ENCODE data around the gene PPP1R8. TPM values are rescaled to one million over a fixed set of nuclear protein-coding genes. Genes with fewer than 3 reads are reported as not detected.

Gene PPP1R8
- total and polyA plus RNA-seq, 8 donors: 31.1 to 56.3 (median 48.8) TPM

DNA sequence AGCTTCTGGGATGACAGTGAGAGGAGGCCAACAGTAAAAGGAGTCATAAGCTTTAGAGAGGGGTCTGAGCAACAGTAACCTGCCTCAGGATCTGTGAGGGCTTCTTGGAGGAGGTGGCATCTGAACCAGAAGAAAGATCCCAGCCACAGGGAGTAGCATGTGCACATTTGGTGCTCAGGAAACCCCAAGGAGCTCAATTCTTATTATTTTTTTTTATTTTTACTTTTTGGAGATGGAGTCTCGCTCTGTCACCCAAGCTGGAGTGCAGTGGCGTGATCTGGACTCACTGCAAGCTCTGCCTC is 46.5 kb downstream of the PPP1R8 start:
- DNase-seq (no peak), ATAC-seq (no peak)
- H3K36me3 ChIP-seq: peaks cover 0 to 61% of the 10 kb centered on the region in 2 donors
- peaks cover 0 to 59% of the 10 kb centered on the region in 2 donors for H3K4me1 ChIP-seq
- intact Hi-C loops (cut with DNase I): no loop called here
- peak overlapping the region in 1 of 2 donors; percentile 57 for H3K27ac ChIP-seq
- TF ChIP-seq, protein P1, sequence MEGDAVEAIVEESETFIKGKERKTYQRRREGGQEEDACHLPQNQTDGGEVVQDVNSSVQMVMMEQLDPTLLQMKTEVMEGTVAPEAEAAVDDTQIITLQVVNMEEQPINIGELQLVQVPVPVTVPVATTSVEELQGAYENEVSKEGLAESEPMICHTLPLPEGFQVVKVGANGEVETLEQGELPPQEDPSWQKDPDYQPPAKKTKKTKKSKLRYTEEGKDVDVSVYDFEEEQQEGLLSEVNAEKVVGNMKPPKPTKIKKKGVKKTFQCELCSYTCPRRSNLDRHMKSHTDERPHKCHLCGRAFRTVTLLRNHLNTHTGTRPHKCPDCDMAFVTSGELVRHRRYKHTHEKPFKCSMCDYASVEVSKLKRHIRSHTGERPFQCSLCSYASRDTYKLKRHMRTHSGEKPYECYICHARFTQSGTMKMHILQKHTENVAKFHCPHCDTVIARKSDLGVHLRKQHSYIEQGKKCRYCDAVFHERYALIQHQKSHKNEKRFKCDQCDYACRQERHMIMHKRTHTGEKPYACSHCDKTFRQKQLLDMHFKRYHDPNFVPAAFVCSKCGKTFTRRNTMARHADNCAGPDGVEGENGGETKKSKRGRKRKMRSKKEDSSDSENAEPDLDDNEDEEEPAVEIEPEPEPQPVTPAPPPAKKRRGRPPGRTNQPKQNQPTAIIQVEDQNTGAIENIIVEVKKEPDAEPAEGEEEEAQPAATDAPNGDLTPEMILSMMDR (IDR thresholded peaks at IDR 0.05): no peak
- H3K27me3 ChIP-seq: no peaks in the 10 kb centered on the region
- no peaks in the 10 kb centered on the region for H3K9me3 ChIP-seq
- no peak overlapping the region for H3K4me3 ChIP-seq

DNA sequence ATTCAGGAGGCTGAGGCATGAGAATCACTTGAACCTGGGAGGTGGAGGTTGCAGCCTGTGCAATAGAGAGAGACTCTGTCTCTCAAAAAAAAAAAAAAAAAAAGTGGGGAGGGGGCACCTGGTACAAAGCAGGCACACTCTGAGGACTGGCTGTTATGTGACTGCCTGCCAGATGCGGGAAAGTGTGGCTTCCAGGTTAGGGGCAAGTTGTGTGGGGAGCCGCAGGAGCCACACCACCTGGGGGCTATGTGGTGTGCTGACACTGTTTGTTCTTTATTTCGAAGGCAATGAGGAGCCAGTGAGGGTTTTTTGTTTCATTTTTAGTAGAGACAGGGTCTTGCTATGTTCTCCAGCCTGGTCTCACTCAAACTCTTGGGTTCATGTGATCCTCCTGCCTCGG is 47.5 kb downstream of the PPP1R8 start:
- Histone ChIP-seq H3K4me3 (no peak overlapping the region), H3K36me3 (peaks cover 0 to 71% of the 10 kb centered on the region in 2 donors), H3K27ac (peak overlapping the region in 1 of 2 donors; percentile 57), H3K9me3 (no peaks in the 10 kb centered on the region), H3K27me3 (no peaks in the 10 kb centered on the region), H3K4me1 (peaks cover 0 to 68% of the 10 kb centered on the region in 2 donors)
- intact Hi-C loops (cut with DNase I): no loop called here
- ATAC-seq (no peak), DNase-seq (no peak)
- TF ChIP-seq, protein P1 (IDR thresholded peaks at IDR 0.05): no peak

DNA sequence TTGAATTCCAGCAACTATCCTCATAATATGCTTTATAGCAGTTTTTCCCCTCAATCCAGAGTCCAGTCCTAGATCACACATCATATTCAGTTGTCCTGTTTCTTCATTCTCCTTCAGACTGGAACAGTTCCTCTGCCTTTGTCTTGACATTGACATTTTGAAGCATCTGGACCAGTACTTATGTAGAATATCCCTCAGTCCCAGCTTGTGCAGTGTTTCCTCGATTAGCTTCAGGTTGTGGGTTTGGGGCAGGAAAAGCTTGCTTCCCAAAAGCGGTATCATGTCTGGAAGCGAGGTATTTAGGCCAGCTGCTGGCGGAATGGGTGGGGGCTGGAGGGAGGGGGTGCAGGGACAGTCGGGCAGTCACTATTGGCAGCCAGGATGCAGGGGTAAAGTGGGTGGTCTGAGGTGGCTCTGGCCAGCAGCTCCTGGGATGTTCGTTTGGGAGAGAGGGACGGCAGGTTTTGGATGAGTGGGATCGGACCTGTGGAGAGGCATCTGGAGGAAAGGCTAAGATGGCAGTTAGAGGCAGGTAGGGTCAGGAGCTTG is 48.3 kb downstream of the PPP1R8 start:
- no peak for DNase-seq
- peaks cover 0 to 76% of the 10 kb centered on the region in 2 donors for H3K4me1 ChIP-seq
- H3K27me3 ChIP-seq: no peaks in the 10 kb centered on the region
- TF ChIP-seq, protein P1 (IDR thresholded peaks at IDR 0.05): no peak
- ATAC-seq: no peak
- H3K4me3 ChIP-seq: no peak overlapping the region
- no peaks in the 10 kb centered on the region for H3K9me3 ChIP-seq
- peaks cover 0 to 79% of the 10 kb centered on the region in 2 donors for H3K36me3 ChIP-seq
- intact Hi-C loops (cut with DNase I): no loop called here
- H3K27ac ChIP-seq: peak overlapping the region in 1 of 2 donors; percentile 57

DNA sequence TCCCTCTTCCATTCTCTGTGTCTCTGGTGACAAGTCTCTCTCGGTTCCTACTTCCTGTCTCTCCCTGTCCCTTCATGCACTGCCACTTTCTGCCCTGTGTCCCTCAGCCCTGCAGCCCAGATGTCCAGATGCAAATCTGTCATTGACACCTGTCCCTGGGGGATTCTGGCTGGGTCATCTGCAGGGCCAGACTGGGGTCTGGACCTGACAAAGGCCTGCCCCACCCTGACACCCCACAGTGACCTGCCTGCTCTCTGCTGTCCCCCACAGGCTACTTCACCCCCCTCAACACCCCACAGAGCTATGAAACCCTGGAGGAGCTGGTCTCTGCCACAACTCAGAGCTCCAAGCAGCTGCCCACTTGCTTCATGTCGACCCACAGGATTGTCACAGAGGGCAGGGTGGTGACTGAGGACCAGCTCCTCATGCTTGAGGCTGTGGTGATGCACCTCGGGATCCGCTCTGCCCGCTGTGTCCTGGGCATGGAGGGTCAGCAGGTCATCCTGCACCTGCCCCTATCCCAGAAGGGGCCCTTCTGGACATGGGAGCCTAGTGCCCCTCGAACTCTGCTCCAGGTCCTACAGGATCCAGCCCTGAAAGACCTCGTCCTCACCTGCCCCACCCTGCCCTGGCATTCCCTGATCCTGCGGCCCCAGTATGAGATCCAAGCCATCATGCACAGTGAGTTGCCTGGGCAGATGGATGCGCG is 48.9 kb downstream of the PPP1R8 start:
- peaks cover 0 to 83% of the 10 kb centered on the region in 2 donors for H3K4me1 ChIP-seq
- no peaks in the 10 kb centered on the region for H3K27me3 ChIP-seq
- TF ChIP-seq, protein P1 (IDR thresholded peaks at IDR 0.05): no peak
- DNase-seq (peak in 1 of 4 donors; percentile 45), ATAC-seq (no peak)
- H3K36me3 ChIP-seq: peaks cover 0 to 86% of the 10 kb centered on the region in 2 donors
- intact Hi-C loops (cut with DNase I): no loop called here
- H3K9me3 ChIP-seq: no peaks in the 10 kb centered on the region
- peak overlapping the region in 1 of 2 donors; percentile 57 for H3K27ac ChIP-seq
- no peak overlapping the region for H3K4me3 ChIP-seq

DNA sequence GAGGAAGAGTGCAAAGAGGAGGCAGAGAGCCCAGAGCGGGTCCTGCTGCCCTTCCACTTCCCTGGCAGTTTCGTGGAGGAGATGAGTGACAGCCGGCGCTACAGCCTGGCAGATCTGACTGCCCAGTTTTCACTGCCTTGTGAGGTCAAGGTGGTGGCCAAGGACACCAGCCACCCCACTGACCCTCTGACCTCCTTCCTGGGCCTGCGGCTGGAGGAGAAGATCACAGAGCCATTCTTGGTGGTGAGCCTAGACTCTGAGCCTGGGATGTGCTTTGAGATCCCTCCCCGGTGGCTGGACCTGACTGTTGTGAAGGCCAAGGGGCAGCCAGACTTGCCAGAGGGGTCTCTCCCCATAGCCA is 51.9 kb downstream of the PPP1R8 start:
- Histone ChIP-seq H3K36me3 (peaks cover 0 to 92% of the 10 kb centered on the region in 2 donors), H3K9me3 (no peaks in the 10 kb centered on the region), H3K4me3 (no peak overlapping the region), H3K27me3 (no peaks in the 10 kb centered on the region), H3K27ac (peak overlapping the region in 1 of 2 donors; percentile 95), H3K4me1 (peaks cover 2 to 82% of the 10 kb centered on the region in 2 donors)
- TF ChIP-seq, protein P1 (IDR thresholded peaks at IDR 0.05): no peak
- DNase-seq (peak in 1 of 4 donors; percentile 39), ATAC-seq (no peak)
- intact Hi-C loops (cut with DNase I): no loop called here
